KMS-11 (cell line): ENCODE measurements around the gene HPCAL1.

Source experiments
- H2AFZ ChIP-seq: fragments of 200-600 bp; sonication (generic); 2 replicates; pipeline ENCODE4 v1.6.1; 2016; ENCODE audit warnings: antibody characterized with exemption, mixed run types, low read depth
- H3K27ac ChIP-seq: fragments of 200-600 bp; sonication (generic); 2 replicates; pipeline ENCODE4 v1.6.1; 2016; ENCODE audit warnings: mild to moderate bottlenecking, mixed run types
- H3K27me3 ChIP-seq: fragments of 200-600 bp; sonication (generic); 2 replicates; pipeline ENCODE4 v1.6.1; 2017; ENCODE audit warnings: mild to moderate bottlenecking, low read depth, mixed run types, moderate library complexity; ENCODE audit not compliant: insufficient read depth
- H3K36me3 ChIP-seq: fragments of 200-600 bp; sonication (generic); 2 replicates; pipeline ENCODE4 v1.6.1; 2017; ENCODE audit warnings: mild to moderate bottlenecking, mixed run types; ENCODE audit not compliant: insufficient read depth
- H3K4me1 ChIP-seq: fragments of 200-600 bp; sonication (generic); 2 replicates; pipeline ENCODE4 v1.6.1; 2016; ENCODE audit warnings: mild to moderate bottlenecking, low read depth, mixed run types; ENCODE audit not compliant: poor library complexity, severe bottlenecking
- H3K4me2 ChIP-seq: fragments of 200-600 bp; sonication (generic); 2 replicates; pipeline ENCODE4 v1.7.0; 2016; ENCODE audit warnings: mild to moderate bottlenecking, mixed run types
- H3K4me3 ChIP-seq: fragments of 200-600 bp; sonication (generic); IDR thresholded peaks from 2 replicates; pipeline ENCODE4 v1.6.1; 2017; ENCODE audit warnings: low read depth, low read length, mixed read lengths; ENCODE audit not compliant: insufficient read depth
- H3K79me2 ChIP-seq: fragments of 200-600 bp; sonication (generic); 2 replicates; pipeline ENCODE4 v1.6.1; 2016; ENCODE audit warnings: low read depth, mixed run types; ENCODE audit not compliant: insufficient read depth
- H3K9ac ChIP-seq: fragments of 200-600 bp; sonication (generic); 2 replicates; pipeline ENCODE4 v1.6.1; 2016; ENCODE audit warnings: mild to moderate bottlenecking, mixed run types
- H4K20me1 ChIP-seq: fragments of 200-600 bp; sonication (generic); 2 replicates; pipeline ENCODE4 v1.6.1; 2016; ENCODE audit warnings: mild to moderate bottlenecking, mixed run types; ENCODE audit not compliant: insufficient read depth
- TF ChIP-seq, protein P1 (sequence below): fragments of 200-600 bp; sonication (generic); conservative IDR thresholded peaks from 2 replicates; pipeline ENCODE4 v1.6.1; 2017; ENCODE audit warnings: low read depth, mild to moderate bottlenecking, antibody characterized with exemption, low read length, moderate library complexity, mixed read lengths

The HPCAL1 gene

DNA sequence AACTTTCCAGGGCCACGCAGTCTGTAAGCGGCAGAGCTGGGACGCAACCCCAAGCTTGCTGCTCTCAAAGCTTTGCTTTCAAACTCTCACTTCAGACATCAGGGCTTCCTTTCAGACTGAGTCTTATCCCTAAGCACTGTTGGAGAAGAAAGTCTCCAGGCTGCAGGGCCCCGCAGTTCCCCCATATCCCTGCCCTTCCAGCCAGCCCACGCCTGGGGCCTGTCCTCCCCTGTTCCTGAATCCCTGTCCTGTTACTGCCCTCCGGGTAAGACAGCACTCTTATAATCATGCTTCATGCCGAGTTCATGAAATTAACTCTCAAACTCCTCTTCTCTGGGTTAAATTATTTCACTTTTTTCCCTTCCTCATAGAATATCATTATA, 37.9 kb downstream of the HPCAL1 start:
- TF ChIP-seq, protein P1, sequence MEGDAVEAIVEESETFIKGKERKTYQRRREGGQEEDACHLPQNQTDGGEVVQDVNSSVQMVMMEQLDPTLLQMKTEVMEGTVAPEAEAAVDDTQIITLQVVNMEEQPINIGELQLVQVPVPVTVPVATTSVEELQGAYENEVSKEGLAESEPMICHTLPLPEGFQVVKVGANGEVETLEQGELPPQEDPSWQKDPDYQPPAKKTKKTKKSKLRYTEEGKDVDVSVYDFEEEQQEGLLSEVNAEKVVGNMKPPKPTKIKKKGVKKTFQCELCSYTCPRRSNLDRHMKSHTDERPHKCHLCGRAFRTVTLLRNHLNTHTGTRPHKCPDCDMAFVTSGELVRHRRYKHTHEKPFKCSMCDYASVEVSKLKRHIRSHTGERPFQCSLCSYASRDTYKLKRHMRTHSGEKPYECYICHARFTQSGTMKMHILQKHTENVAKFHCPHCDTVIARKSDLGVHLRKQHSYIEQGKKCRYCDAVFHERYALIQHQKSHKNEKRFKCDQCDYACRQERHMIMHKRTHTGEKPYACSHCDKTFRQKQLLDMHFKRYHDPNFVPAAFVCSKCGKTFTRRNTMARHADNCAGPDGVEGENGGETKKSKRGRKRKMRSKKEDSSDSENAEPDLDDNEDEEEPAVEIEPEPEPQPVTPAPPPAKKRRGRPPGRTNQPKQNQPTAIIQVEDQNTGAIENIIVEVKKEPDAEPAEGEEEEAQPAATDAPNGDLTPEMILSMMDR: no peak
- H3K79me2 ChIP-seq: no peaks in the 10 kb centered on the region
- H3K27me3 ChIP-seq: no peaks in the 10 kb centered on the region
- no peak overlapping the region for H3K4me3 ChIP-seq
- no peaks in the 10 kb centered on the region for H3K4me1 ChIP-seq
- H4K20me1 ChIP-seq: no peaks in the 10 kb centered on the region
- H2AFZ ChIP-seq: no peak overlapping the region
- H3K36me3 ChIP-seq: no peaks in the 10 kb centered on the region
- H3K9ac ChIP-seq: no peak overlapping the region
- H3K27ac ChIP-seq: no peak overlapping the region
- no peak overlapping the region for H3K4me2 ChIP-seq

DNA sequence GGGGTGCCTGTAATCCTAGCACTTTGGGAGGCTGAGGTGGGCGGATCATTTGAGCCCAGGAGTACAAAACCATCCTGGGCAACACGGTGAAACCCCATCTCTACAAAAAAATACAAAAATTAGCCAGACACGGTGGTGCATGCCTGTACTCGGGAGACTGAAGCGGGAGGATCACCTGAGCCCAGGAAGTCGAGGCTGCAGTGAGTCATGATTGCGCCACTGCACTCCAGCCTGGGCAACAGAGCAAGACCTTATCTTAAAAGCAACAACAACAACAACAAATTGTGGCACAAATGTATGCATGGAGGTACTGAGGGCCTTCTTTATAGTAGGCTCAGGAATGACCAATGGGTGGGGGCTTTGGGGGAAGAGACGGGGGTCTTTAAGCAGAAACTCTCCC, 38.5 kb downstream of the HPCAL1 start:
- no peak overlapping the region for H3K9ac ChIP-seq
- no peak overlapping the region for H2AFZ ChIP-seq
- no peaks in the 10 kb centered on the region for H3K36me3 ChIP-seq
- no peaks in the 10 kb centered on the region for H3K27me3 ChIP-seq
- no peaks in the 10 kb centered on the region for H4K20me1 ChIP-seq
- TF ChIP-seq, protein P1: no peak
- no peak overlapping the region for H3K27ac ChIP-seq
- no peak overlapping the region for H3K4me2 ChIP-seq
- no peaks in the 10 kb centered on the region for H3K79me2 ChIP-seq
- no peak overlapping the region for H3K4me3 ChIP-seq
- H3K4me1 ChIP-seq: no peaks in the 10 kb centered on the region

DNA sequence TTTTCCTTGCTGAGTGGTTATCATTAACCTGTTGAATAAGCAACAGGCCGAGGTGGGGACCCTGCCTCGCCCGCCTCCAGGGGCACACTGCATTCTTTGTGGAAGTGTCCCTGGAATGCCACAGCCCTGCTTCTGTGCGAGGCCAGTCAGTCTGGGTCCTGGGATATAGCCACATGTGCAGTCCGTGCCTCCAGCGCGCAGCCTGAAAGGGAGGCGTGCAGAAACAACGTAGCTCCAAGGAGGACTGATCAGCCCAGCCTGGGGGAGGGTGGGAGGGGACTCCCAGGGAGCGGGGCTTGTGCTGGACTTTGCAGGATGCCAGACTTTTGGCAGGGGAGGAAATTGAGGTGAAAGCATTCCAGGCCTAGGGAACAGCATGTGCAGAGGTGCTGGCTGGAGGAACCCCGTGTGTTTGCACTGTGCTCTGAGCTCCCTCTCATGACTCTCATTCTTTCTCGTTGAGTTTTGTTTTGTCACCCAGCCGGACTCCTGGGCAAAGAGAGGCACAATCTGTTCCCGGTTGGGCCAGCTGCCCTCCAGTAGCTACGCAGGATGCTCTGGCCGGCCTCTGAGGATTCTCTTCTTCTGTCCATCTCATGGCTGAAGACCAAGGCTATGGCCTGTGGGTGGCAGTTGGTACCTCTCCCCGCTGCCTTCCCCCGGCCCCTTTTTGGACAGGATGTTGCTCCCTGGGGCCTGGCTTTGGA, 39.7 kb downstream of the HPCAL1 start:
- H2AFZ ChIP-seq: no peak overlapping the region
- H3K4me3 ChIP-seq: no peak overlapping the region
- H3K36me3 ChIP-seq: no peaks in the 10 kb centered on the region
- H3K9ac ChIP-seq: no peak overlapping the region
- H3K27me3 ChIP-seq: no peaks in the 10 kb centered on the region
- TF ChIP-seq, protein P1: no peak
- no peaks in the 10 kb centered on the region for H4K20me1 ChIP-seq
- no peaks in the 10 kb centered on the region for H3K4me1 ChIP-seq
- H3K27ac ChIP-seq: no peak overlapping the region
- no peak overlapping the region for H3K4me2 ChIP-seq
- no peaks in the 10 kb centered on the region for H3K79me2 ChIP-seq

DNA sequence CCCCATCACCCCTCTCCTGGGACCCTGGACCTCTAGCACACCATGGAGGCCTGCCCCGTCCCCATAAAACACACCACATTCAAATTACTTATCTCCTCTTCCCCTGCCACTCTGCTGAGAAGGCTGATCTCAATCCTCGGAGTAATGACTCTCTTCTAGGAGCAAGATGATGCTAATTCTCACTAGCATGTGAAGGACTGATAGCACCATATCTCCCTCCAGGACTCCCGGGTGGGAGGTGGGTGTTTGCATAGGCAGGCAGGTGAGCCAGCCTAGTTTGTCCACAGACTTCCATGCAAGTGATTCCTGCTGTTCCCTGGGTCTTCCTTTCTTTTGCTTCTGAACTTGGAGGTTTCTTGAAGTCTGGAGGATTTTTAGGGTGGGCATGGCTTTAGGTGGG, 40.5 kb downstream of the HPCAL1 start:
- H3K27ac ChIP-seq: no peak overlapping the region
- no peak overlapping the region for H3K4me3 ChIP-seq
- H2AFZ ChIP-seq: no peak overlapping the region
- H4K20me1 ChIP-seq: no peaks in the 10 kb centered on the region
- no peak overlapping the region for H3K9ac ChIP-seq
- no peaks in the 10 kb centered on the region for H3K79me2 ChIP-seq
- H3K27me3 ChIP-seq: no peaks in the 10 kb centered on the region
- no peaks in the 10 kb centered on the region for H3K36me3 ChIP-seq
- H3K4me2 ChIP-seq: no peak overlapping the region
- no peaks in the 10 kb centered on the region for H3K4me1 ChIP-seq
- TF ChIP-seq, protein P1: no peak
